Measurements from ENCODE around the gene TMEM132A. TPM values are rescaled to one million over a fixed set of nuclear protein-coding genes. Genes with fewer than 3 reads are reported as not detected.

TMEM132A gene
- total and polyA plus RNA-seq, 5 experiments from 2014 or later = 0.88 TPM; not detected in 4

- no peak for DNase-seq
- POLR2A ChIA-PET = interaction anchor here (0.7 kb wide), 1 partner anchor 16 kb away, joined by 3 read pairs; no protein-coding TSS in a partner anchor
- Mint-ChIP-seq H3K36me3 (no peaks in the 10 kb centered on the region), H3K4me1 (peaks cover 24 to 49% (median 31%) of the 10 kb centered on the region in 4 donors), H3K4me3 (no peak overlapping the region), H3K27ac (peak overlapping the region in 5 of 10 donors; percentile 2 to 82 (median 72)), H3K9me3 (no peaks in the 10 kb centered on the region), H3K27me3 (no peaks in the 10 kb centered on the region)
- no peak for ATAC-seq
Observed at GRCh38 chr11:60953781-60954180, 29.5 kb downstream of the TMEM132A start.

- ATAC-seq (no peak), DNase-seq (no peak)
- Mint-ChIP-seq H3K27me3 (no peaks in the 10 kb centered on the region), H3K9me3 (no peaks in the 10 kb centered on the region), H3K4me3 (no peak overlapping the region), H3K36me3 (no peaks in the 10 kb centered on the region), H3K4me1 (peaks cover 22 to 44% (median 28%) of the 10 kb centered on the region in 4 donors), H3K27ac (peak overlapping the region in 4 of 10 donors; percentile 19 to 72 (median 43))
- POLR2A ChIA-PET = no interaction called here
Observed at GRCh38 chr11:60954421-60954820, 30.2 kb downstream of the TMEM132A start.

GRCh38 chr11:60955571-60955970 lies 31.3 kb downstream of the TMEM132A start:
- Mint-ChIP-seq H3K36me3 (no peaks in the 10 kb centered on the region), H3K4me1 (peaks cover 19 to 34% (median 25%) of the 10 kb centered on the region in 4 donors), H3K27ac (peak overlapping the region in 5 of 10 donors; percentile 29 to 71 (median 56)), H3K27me3 (no peaks in the 10 kb centered on the region), H3K4me3 (no peak overlapping the region), H3K9me3 (no peaks in the 10 kb centered on the region)
- ATAC-seq = no peak
- peak in 2 of 10 donors; percentile 22 to 25 for DNase-seq
- POLR2A ChIA-PET = interaction anchor here (0.6 to 0.7 kb wide), 2 partner anchors 51 to 444 kb away, joined by 3 to 4 read pairs; no protein-coding TSS in a partner anchor

- peaks cover 0 to 4% (median 0%) of the 10 kb centered on the region in 5 donors for H3K27me3 Mint-ChIP-seq
- POLR2A ChIA-PET = no interaction called here
- peaks cover 14 to 28% (median 17%) of the 10 kb centered on the region in 4 donors for H3K4me1 Mint-ChIP-seq
- DNase-seq (no peak), ATAC-seq (no peak)
- H3K27ac Mint-ChIP-seq = peak overlapping the region in 1 of 10 donors; percentile 5
- H3K9me3 Mint-ChIP-seq = no peaks in the 10 kb centered on the region
- no peak overlapping the region for H3K4me3 Mint-ChIP-seq
- no peaks in the 10 kb centered on the region for H3K36me3 Mint-ChIP-seq
Observed at GRCh38 chr11:60957188-60957587, 32.9 kb downstream of the TMEM132A start.

- POLR2A ChIA-PET = no interaction called here
- H3K9me3 Mint-ChIP-seq = no peaks in the 10 kb centered on the region
- ATAC-seq = no peak
- no peaks in the 10 kb centered on the region for H3K36me3 Mint-ChIP-seq
- H3K27me3 Mint-ChIP-seq = peaks cover 0 to 4% (median 0%) of the 10 kb centered on the region in 5 donors
- DNase-seq = no peak
- no peak overlapping the region for H3K4me3 Mint-ChIP-seq
- H3K27ac Mint-ChIP-seq = no peak overlapping the region
- peaks cover 3 to 9% (median 6%) of the 10 kb centered on the region in 4 donors for H3K4me1 Mint-ChIP-seq
Observed at GRCh38 chr11:60959431-60959830, 35.2 kb downstream of the TMEM132A start.

GRCh38 chr11:60960405-60960804 lies 36.1 kb downstream of the TMEM132A start:
- no peaks in the 10 kb centered on the region for H3K9me3 Mint-ChIP-seq
- no peaks in the 10 kb centered on the region for H3K36me3 Mint-ChIP-seq
- no peak overlapping the region for H3K27ac Mint-ChIP-seq
- DNase-seq (no peak), ATAC-seq (no peak)
- H3K4me3 Mint-ChIP-seq = no peak overlapping the region
- POLR2A ChIA-PET = no interaction called here
- H3K4me1 Mint-ChIP-seq = peaks cover 3 to 7% (median 5%) of the 10 kb centered on the region in 4 donors
- H3K27me3 Mint-ChIP-seq = peaks cover 0 to 4% (median 0%) of the 10 kb centered on the region in 5 donors

GRCh38 chr11:60964801-60965200 lies 40.5 kb downstream of the TMEM132A start:
- DNase-seq (no peak), ATAC-seq (no peak)
- no peak overlapping the region for H3K27ac Mint-ChIP-seq
- no peaks in the 10 kb centered on the region for H3K36me3 Mint-ChIP-seq
- H3K4me1 Mint-ChIP-seq = no peaks in the 10 kb centered on the region
- POLR2A ChIA-PET = no interaction called here
- H3K4me3 Mint-ChIP-seq = no peak overlapping the region
- peaks cover 0 to 4% (median 0%) of the 10 kb centered on the region in 5 donors for H3K27me3 Mint-ChIP-seq
- no peaks in the 10 kb centered on the region for H3K9me3 Mint-ChIP-seq

- Mint-ChIP-seq H3K4me3 (no peak overlapping the region), H3K9me3 (no peaks in the 10 kb centered on the region), H3K4me1 (peaks cover 10 to 18% (median 17%) of the 10 kb centered on the region in 4 donors), H3K27me3 (no peaks in the 10 kb centered on the region), H3K36me3 (no peaks in the 10 kb centered on the region), H3K27ac (no peak overlapping the region)
- DNase-seq = no peak
- ATAC-seq = no peak
- POLR2A ChIA-PET = interaction anchor here (0.8 kb wide), 1 partner anchor 68 kb away, joined by 3 read pairs; no protein-coding TSS in a partner anchor
Observed at GRCh38 chr11:60966890-60967289, 42.6 kb downstream of the TMEM132A start.

GRCh38 chr11:60968223-60968622 lies 44.0 kb downstream of the TMEM132A start:
- Mint-ChIP-seq H3K4me1 (peaks cover 10 to 24% (median 17%) of the 10 kb centered on the region in 4 donors), H3K9me3 (no peaks in the 10 kb centered on the region), H3K27me3 (no peaks in the 10 kb centered on the region), H3K27ac (no peak overlapping the region), H3K4me3 (no peak overlapping the region), H3K36me3 (peaks cover 0 to 2% (median 0%) of the 10 kb centered on the region in 3 donors)
- POLR2A ChIA-PET = interaction anchor here (1.0 to 2.0 kb wide), 2 partner anchors 9 to 84 kb away, joined by 3 to 6 read pairs; no protein-coding TSS in a partner anchor
- ATAC-seq = no peak
- DNase-seq = no peak

- Mint-ChIP-seq H3K27me3 (no peaks in the 10 kb centered on the region), H3K27ac (peak overlapping the region; percentile 82 to 99 (median 96)), H3K4me1 (peaks cover 24 to 40% (median 32%) of the 10 kb centered on the region in 4 donors), H3K36me3 (peaks cover 0 to 9% (median 5%) of the 10 kb centered on the region in 3 donors), H3K4me3 (peak overlapping the region; percentile 91 to 100 (median 95)), H3K9me3 (no peaks in the 10 kb centered on the region)
- ATAC-seq (peak; percentile 52 to 57), DNase-seq (peak; percentile 73 to 90 (median 82))
- POLR2A ChIA-PET = interaction anchor here (0.9 to 2.3 kb wide), 11 partner anchors 12 to 217 kb away, joined by 3 to 11 read pairs (median 4); no protein-coding TSS in a partner anchor
Observed at GRCh38 chr11:60970369-60970774, 46.1 kb downstream of the TMEM132A start.

GRCh38 chr11:60970890-60971289 lies 46.6 kb downstream of the TMEM132A start:
- Mint-ChIP-seq H3K4me1 (peaks cover 24 to 44% (median 35%) of the 10 kb centered on the region in 4 donors), H3K4me3 (peak overlapping the region; percentile 91 to 100 (median 95)), H3K27ac (peak overlapping the region; percentile 94 to 99 (median 97)), H3K36me3 (peaks cover 0 to 9% (median 5%) of the 10 kb centered on the region in 3 donors), H3K27me3 (no peaks in the 10 kb centered on the region), H3K9me3 (no peaks in the 10 kb centered on the region)
- POLR2A ChIA-PET = interaction anchor here (0.8 to 2.3 kb wide), 16 partner anchors 21 to 217 kb away, joined by 3 to 11 read pairs (median 5); no protein-coding TSS in a partner anchor
- ATAC-seq (no peak), DNase-seq (no peak)

GRCh38 chr11:60971520-60971919 lies 47.3 kb downstream of the TMEM132A start, which contains the start of gene CD6:
Gene CD6, plus strand, starts transcription at chr11:60971680. Its CDS starts 186 bp downstream, at chr11:60971866.
- ATAC-seq (peak; percentile 84 to 86), DNase-seq (peak; percentile 41 to 89 (median 79))
- Mint-ChIP-seq H3K4me1 (peaks cover 28 to 50% (median 41%) of the 10 kb centered on the region in 4 donors), H3K4me3 (peak within 1 kb of the TSS; percentile 91 to 100 (median 95)), H3K36me3 (peaks cover under 1 to 15% (median 10%) of the 10 kb centered on the region in 3 donors), H3K9me3 (no peaks in the 10 kb centered on the region), H3K27me3 (no peaks in the 10 kb centered on the region), H3K27ac (peak within 1 kb of the TSS; percentile 94 to 99 (median 97))
- POLR2A ChIA-PET = interaction anchor here (0.8 to 2.3 kb wide), 14 partner anchors 21 to 216 kb away, joined by 3 to 11 read pairs (median 4); no protein-coding TSS in a partner anchor

Measured in naive thymus-derived CD8-positive, alpha-beta T cell (primary cell).